K562 (cell line): ENCODE measurements around the gene EFNA2. TPM values are rescaled to one million over a fixed set of nuclear protein-coding genes. Genes with fewer than 3 reads are reported as not detected.
A peak's percentile ranks its signal among the peaks of the same experiment; 100 is the strongest.

Experiments used
- AFF1 ChIP-seq, 2 experiments: fragments of 450-650 bp; IDR thresholded peaks; 2 replicates each; pipeline ENCODE4 v1.6.1; 2018; ENCODE audit warnings: mild to moderate bottlenecking in 2 of 2, low read depth in 1 of 2; ENCODE audit not compliant: partially characterized antibody in 2 of 2
- BMI1 ChIP-seq: fragments of 150-350 bp; IDR thresholded peaks from 2 replicates; pipeline ENCODE4 v1.6.1; 2014; ENCODE audit warnings: low read length
- DDX20 ChIP-seq: fragments of 450-650 bp; IDR thresholded peaks from 2 replicates; pipeline ENCODE4 v1.6.1; 2016; ENCODE audit warnings: missing genetic modification characterization, low read depth, mild to moderate bottlenecking, missing compliant biosample characterization, moderate library complexity
- E2F5 ChIP-seq: sonication (generic); formaldehyde crosslinking; IDR thresholded peaks from 2 replicates; pipeline ENCODE4 v1.8.0; 2022; ENCODE audit warnings: mild to moderate bottlenecking, missing genetic modification reagents
- FIP1L1 ChIP-seq: fragments of 200-400 bp; formaldehyde crosslinking; IDR thresholded peaks from 2 replicates; pipeline ENCODE4 v1.6.1; 2018; ENCODE audit warnings: mild to moderate bottlenecking, low read depth, low read length; ENCODE audit not compliant: poor library complexity, severe bottlenecking
- FOXP4 ChIP-seq: sonication (generic); formaldehyde crosslinking; IDR thresholded peaks from 2 replicates; pipeline ENCODE4 v1.8.0; 2022; ENCODE audit warnings: mild to moderate bottlenecking, missing genetic modification reagents, borderline replicate concordance
- GABPB2 ChIP-seq: fragments of 250-450 bp; sonication (Bioruptor Pico); conservative IDR thresholded peaks from 2 replicates; pipeline ENCODE4 v1.5.1; 2021; ENCODE audit warnings: mild to moderate bottlenecking
- HNRNPK ChIP-seq: fragments of 200-400 bp; formaldehyde crosslinking; IDR thresholded peaks from one replicate; pipeline ENCODE4 v1.6.1; 2018; ENCODE audit warnings: mild to moderate bottlenecking, low read depth, low read length; ENCODE audit not compliant: poor library complexity, severe bottlenecking
- NCOA4 ChIP-seq: fragments of 450-650 bp; IDR thresholded peaks from 2 replicates; pipeline ENCODE4 v1.6.1; 2018; ENCODE audit warnings: mild to moderate bottlenecking; ENCODE audit not compliant: partially characterized antibody
- NR2C1 ChIP-seq, 2 experiments: fragments of 450-650 bp; IDR thresholded peaks; 2 replicates each; pipeline ENCODE4 v1.6.1; 2017; ENCODE audit warnings: mild to moderate bottlenecking in 2 of 2, antibody characterized with exemption in 1 of 2, inconsistent platforms in 1 of 2, missing compliant biosample characterization in 1 of 2, missing genetic modification characterization in 1 of 2
- NR2F6 ChIP-seq: fragments of 450-650 bp; formaldehyde crosslinking; IDR thresholded peaks from 2 replicates; pipeline ENCODE4 v1.4.0; 2020; ENCODE audit warnings: mild to moderate bottlenecking
- POLR2A ChIP-seq: fragments of 450-650 bp; conservative IDR thresholded peaks from 2 replicates; pipeline ENCODE4 v1.6.1; 2016
- POLR2AphosphoS5 ChIP-seq: IDR thresholded peaks from 2 replicates; pipeline ENCODE4 v1.6.1; 2011; ENCODE audit warnings: mild to moderate bottlenecking, low read depth, low read length, moderate library complexity; ENCODE audit not compliant: control insufficient read depth, insufficient read depth
- SETDB1 ChIP-seq: IDR thresholded peaks from one replicate; pipeline ENCODE4 v1.6.1; 2012; ENCODE audit warnings: low read length, control low read depth, inconsistent platforms
- ZNF551 ChIP-seq: fragments of 250-450 bp; sonication (Bioruptor Pico); IDR thresholded peaks from 2 replicates; pipeline ENCODE4 v1.5.0; 2021; ENCODE audit warnings: mild to moderate bottlenecking, moderate library complexity
- ZNF592 ChIP-seq: fragments of 450-650 bp; IDR thresholded peaks from 2 replicates; pipeline ENCODE4 v1.6.1; 2017; ENCODE audit warnings: antibody characterized with exemption, mild to moderate bottlenecking
- polyA plus RNA-seq, 8 experiments: library from polyadenylated mRNA; depleted of rRNA in 4 of 8; stranded (reverse) in 5 of 8; unstranded in 3 of 8; fragments of >200 nt; fragmentation: Nextera tagmentation in 2 of 8; fragmentation: Illumina TruSeq in 1 of 8; extraction: Ambion mirVana in 2 of 8; extraction: Trizol in 1 of 8; gene quantifications; 2 replicates each; pipeline versions ENCODE4 v1.2.1 to v1.2.3, GENCODE V29; 2011 to 2014; ENCODE audit warnings: inconsistent platforms in 1 of 8, missing spikeins in 1 of 8
- total RNA-seq, 7 experiments: library from RNA; depleted of rRNA in 6 of 7; stranded (reverse); fragments of >200 nt in 6 of 7; fragmentation: Illumina TruSeq in 2 of 7; extraction: Trizol in 2 of 7; gene quantifications; 2 replicates each; pipeline versions ENCODE4 v1.2.1 to v1.2.3, GENCODE V29; 2011 to 2021; ENCODE audit warnings: low replicate concordance in 1 of 7

Gene EFNA2
- total and polyA plus RNA-seq, 9 of the 15 experiments (the other 6 are each of a cell fraction or from before 2014, with no cell fraction given): 0.11 to 0.44 (median 0.15) TPM; not detected in 6

GRCh38 chr19:1260749-1261537, 24.7 kb upstream of the EFNA2 start (continued):
- TF ChIP-seq DDX20 (tag) (no peak), NCOA4 (no peak), E2F5 (CRISPR knock-in tag) (no peak), GABPB2 (no peak), POLR2AphosphoS5 (no peak), ZNF551 (CRISPR knock-in tag) (no peak), FOXP4 (0 out of 2 replicates have a peak, but pooled peaks have one; percentile 75), SETDB1 (no peak), HNRNPK (peak; percentile 7), NR2C1 (IDR thresholded peaks at IDR 0.05) (no peak), NR2C1 (tag; IDR thresholded peaks at IDR 0.05) (no peak), ZNF592 (no peak), POLR2A (no peak), AFF1 (IDR thresholded peaks at IDR 0.05; ENCODE audit: low read depth in 1 of 2, partially characterized antibody in 2 of 2) (no peak), BMI1 (peak; percentile 53; the same call in 1 of the 2 replicates), FIP1L1 (no peak), NR2F6 (CRISPR knock-in tag) (no peak)
